ENCODE data around the gene PDXDC1. TPM values are rescaled to one million over a fixed set of nuclear protein-coding genes. Genes with fewer than 3 reads are reported as not detected.
"Not testable (repeated sequence)": the region's sequence is repeated elsewhere in the genome, so short reads cannot be mapped to it uniquely, and the experiment has no call there.

PDXDC1 gene
- total RNA-seq, 1 experiment from 2014 or later: 94.3 TPM

- H3K4me3 ChIP-seq (replicated peaks in 1 of 2; ENCODE audit: low read depth in 1 of 2, low read length in 2 of 2); H3K9me2 ChIP-seq (ENCODE audit: insufficient read depth); DNase-seq (ENCODE audit: low read depth, low spot score); ATAC-seq; H2AFZ ChIP-seq (ENCODE audit: low read depth, low read length, poor library complexity, severe bottlenecking); H3K4me1 ChIP-seq (ENCODE audit: control insufficient read depth in 1 of 2, insufficient read depth in 2 of 2, low read length in 2 of 2); H3K79me2 ChIP-seq (ENCODE audit: insufficient read depth, low read length); H4K20me1 ChIP-seq (ENCODE audit: insufficient read depth); RAD21 ChIA-PET (ENCODE audit: low non-redundant PET in 1 of 2, low total read pairs in 2 of 2, uncharacterized antibody in 2 of 2, unreplicated experiment in 2 of 2); H3K36me3 ChIP-seq (ENCODE audit: control insufficient read depth in 1 of 2, insufficient read depth in 2 of 2, low read length in 2 of 2); BruUV-seq (replicated peaks); H3K27ac ChIP-seq (ENCODE audit: low read depth, low read length); H3K4me2 ChIP-seq (ENCODE audit: low read length); POLR2A ChIA-PET; CTCF ChIA-PET; H3K9ac ChIP-seq (ENCODE audit: low read length); H3K9me3 ChIP-seq (ENCODE audit: control insufficient read depth in 1 of 2, insufficient read depth in 1 of 2, low read depth in 1 of 2, low read length in 2 of 2); intact Hi-C loops (cut with micrococcal nuclease); H3K27me3 ChIP-seq (ENCODE audit: insufficient read depth, low read length): not testable (repeated sequence)
These were observed 44.6 kb upstream of the PDXDC1 start for GRCh38 chr16:14930246-14930645.

- RAD21 ChIA-PET (ENCODE audit: low non-redundant PET in 1 of 2, low total read pairs in 2 of 2, uncharacterized antibody in 2 of 2, unreplicated experiment in 2 of 2); H2AFZ ChIP-seq (ENCODE audit: low read depth, low read length, poor library complexity, severe bottlenecking); POLR2A ChIA-PET; intact Hi-C loops (cut with micrococcal nuclease); H4K20me1 ChIP-seq (ENCODE audit: insufficient read depth); ATAC-seq; H3K9me2 ChIP-seq (ENCODE audit: insufficient read depth); H3K9me3 ChIP-seq (ENCODE audit: control insufficient read depth in 1 of 2, insufficient read depth in 1 of 2, low read depth in 1 of 2, low read length in 2 of 2); H3K79me2 ChIP-seq (ENCODE audit: insufficient read depth, low read length); H3K9ac ChIP-seq (ENCODE audit: low read length); H3K27me3 ChIP-seq (ENCODE audit: insufficient read depth, low read length); H3K36me3 ChIP-seq (ENCODE audit: control insufficient read depth in 1 of 2, insufficient read depth in 2 of 2, low read length in 2 of 2); H3K27ac ChIP-seq (ENCODE audit: low read depth, low read length); H3K4me2 ChIP-seq (ENCODE audit: low read length); H3K4me3 ChIP-seq (replicated peaks in 1 of 2; ENCODE audit: low read depth in 1 of 2, low read length in 2 of 2); DNase-seq (ENCODE audit: low read depth, low spot score); BruUV-seq (replicated peaks); CTCF ChIA-PET; H3K4me1 ChIP-seq (ENCODE audit: control insufficient read depth in 1 of 2, insufficient read depth in 2 of 2, low read length in 2 of 2): not testable (repeated sequence)
These were observed 43.9 kb upstream of the PDXDC1 start for GRCh38 chr16:14930971-14931370.

DNA sequence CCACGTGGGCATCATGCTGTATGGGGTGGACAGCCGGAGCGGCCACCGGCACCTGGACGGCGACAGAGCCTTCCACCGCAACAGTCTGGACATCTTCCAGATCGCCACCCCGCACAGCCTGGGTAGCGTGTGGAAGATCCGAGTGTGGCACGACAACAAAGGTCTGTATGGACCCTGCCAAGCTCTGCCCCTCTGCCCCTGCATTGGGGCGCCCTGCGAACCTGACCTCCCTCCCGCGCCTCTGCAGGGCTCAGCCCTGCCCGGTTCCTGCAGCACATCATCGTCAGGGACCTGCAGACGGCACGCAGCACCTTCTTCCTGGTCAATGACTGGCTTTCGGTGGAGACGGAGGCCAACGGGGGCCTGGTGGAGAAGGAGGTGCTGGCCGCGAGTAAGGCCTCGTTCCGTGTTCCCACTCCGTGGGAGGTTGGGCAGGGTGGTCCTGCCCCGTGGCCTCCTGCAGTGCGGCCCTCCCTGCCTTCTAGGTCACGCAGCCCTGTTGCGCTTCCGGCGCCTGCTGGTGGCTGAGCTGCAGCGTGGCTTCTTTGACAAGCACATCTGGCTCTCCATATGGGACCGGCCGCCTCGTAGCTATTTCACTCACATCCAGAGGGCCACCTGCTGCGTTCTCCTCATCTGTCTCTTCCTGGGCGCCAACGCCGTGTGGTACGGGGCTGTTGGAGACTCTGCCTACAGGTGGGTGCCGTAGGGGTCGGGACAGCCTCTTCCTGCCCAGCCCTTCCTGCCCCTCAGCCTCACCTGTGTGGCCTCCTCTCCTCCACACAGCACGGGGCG lies 42.0 kb upstream of the PDXDC1 start:
- H3K27me3 ChIP-seq (ENCODE audit: insufficient read depth, low read length); H4K20me1 ChIP-seq (ENCODE audit: insufficient read depth); H3K79me2 ChIP-seq (ENCODE audit: insufficient read depth, low read length); BruUV-seq (replicated peaks); ATAC-seq; H3K27ac ChIP-seq (ENCODE audit: low read depth, low read length); H3K9ac ChIP-seq (ENCODE audit: low read length); H3K9me3 ChIP-seq (ENCODE audit: control insufficient read depth in 1 of 2, insufficient read depth in 1 of 2, low read depth in 1 of 2, low read length in 2 of 2); RAD21 ChIA-PET (ENCODE audit: low non-redundant PET in 1 of 2, low total read pairs in 2 of 2, uncharacterized antibody in 2 of 2, unreplicated experiment in 2 of 2); H3K4me2 ChIP-seq (ENCODE audit: low read length); intact Hi-C loops (cut with micrococcal nuclease); H3K4me3 ChIP-seq (replicated peaks in 1 of 2; ENCODE audit: low read depth in 1 of 2, low read length in 2 of 2); CTCF ChIA-PET; H3K9me2 ChIP-seq (ENCODE audit: insufficient read depth); H3K4me1 ChIP-seq (ENCODE audit: control insufficient read depth in 1 of 2, insufficient read depth in 2 of 2, low read length in 2 of 2); POLR2A ChIA-PET; DNase-seq (ENCODE audit: low read depth, low spot score); H2AFZ ChIP-seq (ENCODE audit: low read depth, low read length, poor library complexity, severe bottlenecking); H3K36me3 ChIP-seq (ENCODE audit: control insufficient read depth in 1 of 2, insufficient read depth in 2 of 2, low read length in 2 of 2): not testable (repeated sequence)

GRCh38 chr16:14937143-14937542 lies 37.7 kb upstream of the PDXDC1 start, which contains the start of gene NPIPA1:
Gene NPIPA1 (plus strand): TSS chr16:14937443. CDS start chr16:14937443, 0 bp downstream.
- H3K4me2 ChIP-seq (ENCODE audit: low read length); DNase-seq (ENCODE audit: low read depth, low spot score); H3K27ac ChIP-seq (ENCODE audit: low read depth, low read length); ATAC-seq; CTCF ChIA-PET; H3K4me3 ChIP-seq (replicated peaks in 1 of 2; ENCODE audit: low read depth in 1 of 2, low read length in 2 of 2); H3K4me1 ChIP-seq (ENCODE audit: control insufficient read depth in 1 of 2, insufficient read depth in 2 of 2, low read length in 2 of 2); POLR2A ChIA-PET; RAD21 ChIA-PET (ENCODE audit: low non-redundant PET in 1 of 2, low total read pairs in 2 of 2, uncharacterized antibody in 2 of 2, unreplicated experiment in 2 of 2); H3K36me3 ChIP-seq (ENCODE audit: control insufficient read depth in 1 of 2, insufficient read depth in 2 of 2, low read length in 2 of 2); H3K9ac ChIP-seq (ENCODE audit: low read length); H3K27me3 ChIP-seq (ENCODE audit: insufficient read depth, low read length); intact Hi-C loops (cut with micrococcal nuclease); H3K79me2 ChIP-seq (ENCODE audit: insufficient read depth, low read length); H3K9me2 ChIP-seq (ENCODE audit: insufficient read depth); BruUV-seq (replicated peaks); H3K9me3 ChIP-seq (ENCODE audit: control insufficient read depth in 1 of 2, insufficient read depth in 1 of 2, low read depth in 1 of 2, low read length in 2 of 2); H2AFZ ChIP-seq (ENCODE audit: low read depth, low read length, poor library complexity, severe bottlenecking); H4K20me1 ChIP-seq (ENCODE audit: insufficient read depth): not testable (repeated sequence)
